SK-N-SH (cell line): ENCODE results near the gene FCHSD2.

Experiments
- EP300 ChIP-seq, 2 experiments: IDR thresholded peaks; 2 replicates each; pipeline versions ENCODE4 v1.4.0 to v1.6.1; 2012; ENCODE audit warnings: borderline replicate concordance in 1 of 2, low read depth in 1 of 2, low read length in 1 of 2
- EZH2phosphoT487 ChIP-seq: fragments of 200-600 bp; sonication (generic); IDR thresholded peaks from 2 replicates; pipeline ENCODE4 v1.6.1; 2017; ENCODE audit warnings: low read depth, mixed run types, mild to moderate bottlenecking, antibody characterized with exemption, moderate library complexity, borderline replicate concordance
- FOXM1 ChIP-seq: IDR thresholded peaks from 2 replicates; pipeline ENCODE4 v1.4.0; 2012; ENCODE audit warnings: low read depth, mild to moderate bottlenecking
- MAX ChIP-seq: IDR thresholded peaks from 2 replicates; pipeline ENCODE4 v1.4.0; 2012; ENCODE audit warnings: low read depth
- MXI1 ChIP-seq: IDR thresholded peaks from 2 replicates; pipeline ENCODE4 v1.6.1; 2012; ENCODE audit warnings: mild to moderate bottlenecking, low read depth, low read length, improper control_type of control experiment
- NFIC ChIP-seq: IDR thresholded peaks from 2 replicates; pipeline ENCODE4 v1.4.0; 2012; ENCODE audit warnings: borderline replicate concordance
- RAD21 ChIP-seq: IDR thresholded peaks from 2 replicates; pipeline ENCODE4 v1.6.1; 2012; ENCODE audit warnings: mild to moderate bottlenecking, low read length
- SIN3A ChIP-seq: IDR thresholded peaks from 2 replicates; pipeline ENCODE4 v1.6.1; 2012; ENCODE audit warnings: low read depth, mild to moderate bottlenecking, low read length, moderate library complexity, borderline replicate concordance
- TAF1 ChIP-seq: IDR thresholded peaks from 2 replicates; pipeline ENCODE4 v1.6.1; 2012; ENCODE audit warnings: low read depth, mild to moderate bottlenecking, low read length, moderate library complexity, borderline replicate concordance
- YY1 ChIP-seq: IDR thresholded peaks from 2 replicates; pipeline ENCODE4 v1.4.0; 2012; ENCODE audit warnings: low read depth, mild to moderate bottlenecking
- TF ChIP-seq, protein P1 (sequence below): fragments of 200-600 bp; sonication (generic); IDR thresholded peaks from 2 replicates; pipeline ENCODE4 v1.6.1; 2017; ENCODE audit warnings: antibody characterized with exemption, mild to moderate bottlenecking, moderate library complexity
- TF ChIP-seq, protein P2 (sequence below): IDR thresholded peaks from 2 replicates; pipeline ENCODE4 v1.4.0; 2012; ENCODE audit warnings: low read depth, borderline replicate concordance

- TF ChIP-seq, protein P1, sequence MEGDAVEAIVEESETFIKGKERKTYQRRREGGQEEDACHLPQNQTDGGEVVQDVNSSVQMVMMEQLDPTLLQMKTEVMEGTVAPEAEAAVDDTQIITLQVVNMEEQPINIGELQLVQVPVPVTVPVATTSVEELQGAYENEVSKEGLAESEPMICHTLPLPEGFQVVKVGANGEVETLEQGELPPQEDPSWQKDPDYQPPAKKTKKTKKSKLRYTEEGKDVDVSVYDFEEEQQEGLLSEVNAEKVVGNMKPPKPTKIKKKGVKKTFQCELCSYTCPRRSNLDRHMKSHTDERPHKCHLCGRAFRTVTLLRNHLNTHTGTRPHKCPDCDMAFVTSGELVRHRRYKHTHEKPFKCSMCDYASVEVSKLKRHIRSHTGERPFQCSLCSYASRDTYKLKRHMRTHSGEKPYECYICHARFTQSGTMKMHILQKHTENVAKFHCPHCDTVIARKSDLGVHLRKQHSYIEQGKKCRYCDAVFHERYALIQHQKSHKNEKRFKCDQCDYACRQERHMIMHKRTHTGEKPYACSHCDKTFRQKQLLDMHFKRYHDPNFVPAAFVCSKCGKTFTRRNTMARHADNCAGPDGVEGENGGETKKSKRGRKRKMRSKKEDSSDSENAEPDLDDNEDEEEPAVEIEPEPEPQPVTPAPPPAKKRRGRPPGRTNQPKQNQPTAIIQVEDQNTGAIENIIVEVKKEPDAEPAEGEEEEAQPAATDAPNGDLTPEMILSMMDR, result no peak
- no peak for TF ChIP-seq TAF1
- TF ChIP-seq, protein P2, sequence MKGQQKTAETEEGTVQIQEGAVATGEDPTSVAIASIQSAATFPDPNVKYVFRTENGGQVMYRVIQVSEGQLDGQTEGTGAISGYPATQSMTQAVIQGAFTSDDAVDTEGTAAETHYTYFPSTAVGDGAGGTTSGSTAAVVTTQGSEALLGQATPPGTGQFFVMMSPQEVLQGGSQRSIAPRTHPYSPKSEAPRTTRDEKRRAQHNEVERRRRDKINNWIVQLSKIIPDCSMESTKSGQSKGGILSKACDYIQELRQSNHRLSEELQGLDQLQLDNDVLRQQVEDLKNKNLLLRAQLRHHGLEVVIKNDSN, result no peak
- no peak for TF ChIP-seq YY1
- no peak for TF ChIP-seq MAX
- TF ChIP-seq NFIC, result no peak
- no peak for TF ChIP-seq FOXM1
- TF ChIP-seq SIN3A, result no peak
- no peak for TF ChIP-seq EZH2phosphoT487
- no peak for TF ChIP-seq EP300 (IDR thresholded peaks at IDR 0.05; ENCODE audit: borderline replicate concordance in 1 of 2, low read depth in 1 of 2, low read length in 1 of 2)
- no peak for TF ChIP-seq RAD21
- TF ChIP-seq MXI1, result no peak
Observed at GRCh38 chr11:72798361-72798760, 343.8 kb downstream of the FCHSD2 start.
